NOMO-1 (cell line): Measurements from ENCODE around the gene CD36.
A peak's percentile ranks its signal among the peaks of the same experiment; 100 is the strongest.

Experiments used
- DNase-seq, 2 experiments: peaks; one replicate each; lab custom pipeline; 2025; ENCODE audit not compliant: unreplicated experiment in 2 of 2; lab: John Stamatoyannopoulos, UW

Gene CD36

GRCh38 chr7:80637911-80638765 is at the start of gene CD36:
Gene CD36, plus strand, starts transcription at chr7:80638642. Its CDS starts 8,099 bp downstream, at chr7:80646741.
- peak; percentile 92 to 100 for DNase-seq

GRCh38 chr7:80589631-80590030 is 48.8 kb upstream of the CD36 start:
- DNase-seq = no peak

GRCh38 chr7:80591654-80592053 is 46.8 kb upstream of the CD36 start:
- DNase-seq = peak; percentile 42 to 89

DNA sequence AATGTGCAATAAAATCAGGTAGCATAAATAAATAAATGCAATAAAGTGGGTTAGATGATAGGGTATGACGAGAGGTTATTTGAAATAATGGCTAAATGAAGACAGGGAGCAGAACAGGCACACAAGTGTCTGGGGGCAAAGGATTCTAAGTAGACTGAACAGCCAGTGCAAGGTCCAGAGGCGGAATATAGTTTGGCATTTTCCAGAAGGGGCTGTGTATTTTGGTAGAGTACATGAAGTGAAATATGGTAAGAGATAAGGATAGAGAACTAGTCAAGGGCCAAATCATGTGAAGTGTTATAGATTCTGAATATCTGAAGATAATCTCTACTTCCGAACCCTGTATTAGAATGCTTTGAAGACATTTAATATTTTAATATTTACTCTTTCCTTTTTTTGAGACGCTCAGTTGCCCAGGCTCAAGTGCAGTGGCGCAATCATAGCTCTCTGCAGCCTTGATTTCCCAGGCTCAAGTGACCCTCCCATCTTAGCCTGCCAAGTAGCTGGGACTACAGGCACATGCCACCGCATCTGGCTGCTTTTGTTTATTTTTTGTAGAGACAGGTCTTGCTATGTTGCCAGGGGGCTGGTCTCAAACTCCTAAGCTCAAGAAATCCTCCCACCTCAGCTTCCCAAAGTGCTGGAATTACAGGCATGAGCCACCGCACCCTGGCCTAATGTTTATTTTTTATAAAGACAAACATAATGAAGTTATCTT is 44.4 kb upstream of the CD36 start:
- DNase-seq = no peak

GRCh38 chr7:80596933-80597517 is 41.4 kb upstream of the CD36 start:
- DNase-seq = no peak

- no peak for DNase-seq
Measured at GRCh38 chr7:80597875-80598274, 40.6 kb upstream of the CD36 start.

- no peak for DNase-seq
Measured at GRCh38 chr7:80600046-80600445, 38.4 kb upstream of the CD36 start.

DNA sequence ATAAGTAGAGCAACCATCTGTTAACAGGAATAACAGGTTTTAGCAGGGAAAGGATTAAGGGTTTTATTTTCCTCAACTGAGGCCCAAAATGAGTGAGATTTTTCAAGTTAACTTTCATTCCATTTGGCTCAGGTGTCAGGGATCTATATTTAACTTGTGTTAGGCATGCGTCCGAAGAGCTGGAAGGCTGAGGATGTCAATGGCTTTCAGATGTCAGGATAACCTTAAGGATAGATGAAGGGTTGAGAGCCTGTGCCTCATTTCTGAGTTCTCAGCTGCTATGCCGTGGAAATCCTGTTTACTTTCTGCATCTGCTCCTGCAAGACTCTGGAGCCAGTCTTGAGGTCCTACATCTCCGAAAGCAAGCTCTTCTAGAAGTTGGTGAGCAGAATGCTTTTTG is 36.4 kb upstream of the CD36 start:
- no peak for DNase-seq

DNA sequence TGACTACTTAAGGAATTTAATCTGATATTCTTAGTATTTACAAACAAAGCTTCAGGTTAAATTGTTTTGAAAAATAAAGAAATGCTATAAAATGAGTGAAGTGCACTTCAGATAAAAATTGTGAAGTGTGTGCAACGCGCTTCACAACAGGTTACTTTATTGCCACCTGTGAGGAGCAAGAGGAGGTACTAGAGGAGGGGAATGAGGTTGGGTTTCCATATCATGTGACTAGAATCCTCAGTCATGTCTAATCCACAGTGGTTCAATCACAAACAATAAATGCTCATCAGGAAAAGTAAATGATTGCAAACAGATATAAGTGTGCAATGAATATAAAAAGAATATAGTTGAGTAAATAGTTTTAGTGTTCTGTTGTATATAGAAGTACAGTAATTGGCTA is 34.5 kb upstream of the CD36 start:
- no peak for DNase-seq

DNA sequence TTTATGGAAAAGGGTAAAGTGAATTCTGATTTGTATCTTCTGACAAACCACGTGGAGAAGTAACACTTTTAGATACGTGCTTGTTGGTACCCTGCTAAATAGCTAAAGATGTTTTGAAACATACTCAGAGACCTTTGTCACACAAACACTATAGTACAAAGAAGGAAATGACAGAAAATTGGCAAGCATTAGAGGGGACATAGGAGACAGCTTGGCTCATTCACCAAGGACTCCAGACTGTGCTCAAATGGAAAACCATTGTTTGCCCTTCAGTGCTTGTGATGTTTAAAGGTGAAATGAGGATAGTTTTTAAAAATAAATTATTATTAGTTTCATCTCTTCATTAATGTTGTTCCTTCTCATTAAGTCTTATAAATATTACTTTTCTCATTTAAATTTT is 34.0 kb upstream of the CD36 start:
- DNase-seq = no peak

- no peak for DNase-seq
Measured at GRCh38 chr7:80607136-80607535, 31.3 kb upstream of the CD36 start.

DNA sequence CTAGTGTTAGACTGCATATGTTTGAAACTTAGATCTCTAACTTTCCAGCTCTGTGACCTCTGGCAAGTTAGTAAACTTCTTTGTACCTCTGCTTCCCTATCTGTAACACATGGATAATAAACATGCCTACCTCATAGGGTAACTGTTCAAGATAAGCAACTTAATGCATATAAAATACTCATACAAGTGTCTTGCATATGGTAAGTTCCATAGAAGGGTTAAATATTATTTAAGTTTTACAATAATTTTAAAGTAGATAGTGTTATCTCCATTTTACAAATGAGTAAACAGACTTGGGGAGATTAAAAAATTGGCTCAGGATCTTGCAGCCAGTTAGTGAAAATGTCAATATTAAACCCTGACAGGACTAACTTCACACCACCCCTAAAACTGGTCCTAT is 30.1 kb upstream of the CD36 start:
- no peak for DNase-seq

GRCh38 chr7:80609751-80610150 is 28.7 kb upstream of the CD36 start:
- no peak for DNase-seq

DNA sequence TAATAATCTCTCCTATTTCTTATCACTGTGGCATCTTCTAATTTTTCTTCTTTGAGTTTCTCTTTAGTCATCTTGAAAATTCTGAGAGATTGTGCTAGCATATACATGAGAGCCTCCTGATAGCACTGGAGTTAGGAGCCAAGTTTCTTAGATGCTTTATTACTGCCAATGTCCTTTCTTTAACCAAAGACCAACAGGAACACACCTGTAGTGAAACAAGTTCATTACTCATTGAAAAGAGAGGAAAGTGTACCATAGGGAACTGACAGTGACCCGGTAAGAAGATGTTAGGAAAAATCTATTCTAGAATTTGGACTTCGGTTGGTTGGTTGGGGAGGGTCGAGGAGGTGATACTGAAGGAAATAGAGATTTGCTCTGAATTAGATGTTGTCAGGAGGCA is 27.1 kb upstream of the CD36 start:
- DNase-seq = no peak

- DNase-seq = no peak
Measured at GRCh38 chr7:80611779-80612178, 26.7 kb upstream of the CD36 start.

GRCh38 chr7:80612880-80613279 is 25.6 kb upstream of the CD36 start:
- DNase-seq = peak; percentile 41 to 81

- no peak for DNase-seq
Measured at GRCh38 chr7:80613519-80613918, 24.9 kb upstream of the CD36 start.

DNA sequence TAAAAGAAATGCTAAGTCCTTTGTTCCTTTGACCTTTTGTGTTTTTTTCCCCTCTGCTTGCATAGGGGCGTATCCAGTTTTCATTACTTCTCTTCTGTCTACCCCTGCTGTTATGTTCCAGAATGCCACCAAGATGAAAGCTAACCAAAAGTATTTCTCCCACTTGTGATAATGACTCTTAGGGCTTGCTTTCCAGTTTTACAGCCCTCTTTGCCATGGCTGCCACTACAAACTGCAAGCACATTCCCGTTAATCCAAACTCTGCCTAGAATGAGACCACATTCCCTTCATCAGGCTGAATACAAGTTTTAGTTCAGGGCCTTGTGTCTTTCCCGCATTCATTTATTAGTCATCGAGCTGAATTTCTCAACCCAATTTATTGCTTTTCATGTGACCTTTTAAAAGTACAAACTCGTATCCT is 23.6 kb upstream of the CD36 start:
- DNase-seq = peak in 1 of 2 experiments; percentile 32

- DNase-seq = peak; percentile 73 to 100
Measured at GRCh38 chr7:80618096-80618495, 20.3 kb upstream of the CD36 start.

DNA sequence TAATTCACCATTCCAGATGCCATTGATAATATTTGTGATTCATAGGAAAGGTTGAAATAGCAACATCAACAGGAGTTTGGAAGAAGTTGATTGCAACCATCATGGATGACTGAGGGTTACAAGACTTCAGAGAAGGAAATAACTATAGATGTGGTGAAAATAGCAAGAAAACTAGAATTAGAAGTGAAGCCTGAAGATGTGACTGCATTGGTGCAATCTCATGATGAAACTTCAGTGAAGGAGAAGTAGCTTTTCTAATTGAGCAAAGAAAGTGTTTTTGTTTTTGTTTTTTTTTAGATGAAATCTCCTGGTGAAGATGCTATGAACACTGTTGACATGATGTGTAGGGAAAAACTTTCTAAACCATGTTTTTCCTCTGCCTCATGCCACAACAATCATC is 18.7 kb upstream of the CD36 start:
- DNase-seq = peak in 1 of 2 experiments; percentile 24

- DNase-seq = peak in 1 of 2 experiments; percentile 80
Measured at GRCh38 chr7:80622541-80622940, 15.9 kb upstream of the CD36 start.
